DND-41 (cell line): ENCODE measurements around the gene SGMS1.
"Not testable (repeated sequence)": the region's sequence is repeated elsewhere in the genome, so short reads cannot be mapped to it uniquely, and the experiment has no call there.

Experiments used
- ATAC-seq: fragments of 200-7000 bp; cut with Tn5 transposase; 3 replicates; pipeline ENCODE4 v1.9.1; 2021; ENCODE audit warnings: low read depth; ENCODE audit not compliant: insufficient read depth
- DNase-seq: peaks from one replicate; pipeline ENCODE4 v3.0.0-alpha.2; 2020
- H2AFZ ChIP-seq: 2 replicates; pipeline ENCODE4 v1.6.0; 2012; ENCODE audit warnings: low read depth, low read length
- H3K27ac ChIP-seq: 2 replicates; pipeline ENCODE4 v1.5.1; 2012; ENCODE audit warnings: low read length, inconsistent platforms
- H3K27me3 ChIP-seq: fragments of 200-600 bp; sonication (generic); 2 replicates; pipeline ENCODE4 v1.6.0; 2012; ENCODE audit warnings: low read length, mild to moderate bottlenecking, inconsistent platforms; ENCODE audit not compliant: insufficient read depth, poor library complexity
- H3K36me3 ChIP-seq: 2 replicates; pipeline ENCODE4 v1.5.1; 2012; ENCODE audit warnings: low read length, inconsistent platforms; ENCODE audit not compliant: insufficient read depth
- H3K4me1 ChIP-seq: 2 replicates; pipeline ENCODE4 v1.5.1; 2012; ENCODE audit warnings: mild to moderate bottlenecking, low read length; ENCODE audit not compliant: insufficient read depth
- H3K4me2 ChIP-seq: 2 replicates; pipeline ENCODE4 v1.6.0; 2012; ENCODE audit warnings: mild to moderate bottlenecking, moderate library complexity, low read length, inconsistent platforms; ENCODE audit not compliant: insufficient read depth
- H3K4me3 ChIP-seq, 2 experiments: fragments of 200-600 bp in 1 of 2; shearing (Covaris generic) in 1 of 2; 2 replicates each; pipeline ENCODE4 v1.5.1; 2012 to 2016; ENCODE audit warnings: inconsistent platforms in 2 of 2, low read length in 2 of 2, mild to moderate bottlenecking in 2 of 2, low read depth in 1 of 2, moderate library complexity in 1 of 2
- H3K79me2 ChIP-seq: 2 replicates; pipeline ENCODE4 v1.6.0; 2012; ENCODE audit warnings: low read length, inconsistent platforms; ENCODE audit not compliant: insufficient read depth
- H3K9ac ChIP-seq: 2 replicates; pipeline ENCODE4 v1.6.0; 2012; ENCODE audit warnings: low read depth, mild to moderate bottlenecking, inconsistent platforms, low read length, moderate library complexity
- H3K9me3 ChIP-seq: 2 replicates; pipeline ENCODE4 v1.5.1; 2012; ENCODE audit warnings: low read length, moderate library complexity, mild to moderate bottlenecking, inconsistent platforms; ENCODE audit not compliant: insufficient read depth, severe bottlenecking
- H4K20me1 ChIP-seq: 2 replicates; pipeline ENCODE4 v1.6.0; 2012; ENCODE audit warnings: low read length; ENCODE audit not compliant: insufficient read depth
- CTCF ChIP-seq: IDR thresholded peaks from 2 replicates; pipeline ENCODE4 v1.5.1; 2012; ENCODE audit warnings: borderline replicate concordance, low read length, moderate library complexity, mild to moderate bottlenecking; ENCODE audit not compliant: poor library complexity, severe bottlenecking; ENCODE audit errors: extremely low read depth
- EZH2 ChIP-seq: IDR thresholded peaks from 3 replicates; pipeline ENCODE4 v1.6.1; 2012; ENCODE audit warnings: borderline replicate concordance, low read depth, mild to moderate bottlenecking, moderate library complexity, low read length, inconsistent platforms; ENCODE audit not compliant: severe bottlenecking

SGMS1 gene

DNA sequence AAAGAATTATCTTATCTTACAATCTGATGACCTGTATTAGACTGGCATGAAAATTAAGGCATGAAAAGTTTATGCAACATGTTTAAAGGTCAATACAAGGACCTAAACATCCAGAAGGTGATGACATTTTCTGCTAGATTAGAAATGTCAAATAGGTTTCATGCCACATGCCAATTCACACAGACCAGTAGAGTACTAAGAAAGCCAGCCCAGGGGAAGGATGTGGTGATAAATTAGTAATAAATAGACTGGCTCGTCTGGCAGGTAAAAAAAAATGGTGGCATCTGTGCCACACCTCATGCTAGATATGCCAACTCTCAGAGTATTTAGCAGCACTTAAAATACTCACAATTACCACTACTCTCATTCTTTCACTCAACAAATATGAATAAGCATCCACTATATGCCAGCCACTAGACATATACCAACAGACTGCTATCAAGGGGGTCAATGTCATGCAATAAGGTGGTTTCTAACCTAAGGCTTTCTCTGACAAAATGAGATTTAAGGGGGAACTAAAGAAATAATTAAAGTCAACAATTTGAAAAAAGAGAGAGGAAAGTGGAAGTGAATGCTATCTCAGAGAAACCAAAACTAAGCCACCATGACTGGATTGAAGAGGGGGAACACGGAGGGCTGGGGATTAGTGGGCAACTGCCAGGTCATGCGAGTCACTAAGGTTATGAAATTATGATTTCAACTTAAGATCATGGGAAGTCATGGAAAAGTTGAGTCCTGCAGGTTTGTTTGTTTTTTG is 83.5 kb downstream of the SGMS1 start:
- H3K27me3 ChIP-seq: no peaks in the 10 kb centered on the region
- ATAC-seq: no peak
- H3K4me3 ChIP-seq: no peak overlapping the region

DNA sequence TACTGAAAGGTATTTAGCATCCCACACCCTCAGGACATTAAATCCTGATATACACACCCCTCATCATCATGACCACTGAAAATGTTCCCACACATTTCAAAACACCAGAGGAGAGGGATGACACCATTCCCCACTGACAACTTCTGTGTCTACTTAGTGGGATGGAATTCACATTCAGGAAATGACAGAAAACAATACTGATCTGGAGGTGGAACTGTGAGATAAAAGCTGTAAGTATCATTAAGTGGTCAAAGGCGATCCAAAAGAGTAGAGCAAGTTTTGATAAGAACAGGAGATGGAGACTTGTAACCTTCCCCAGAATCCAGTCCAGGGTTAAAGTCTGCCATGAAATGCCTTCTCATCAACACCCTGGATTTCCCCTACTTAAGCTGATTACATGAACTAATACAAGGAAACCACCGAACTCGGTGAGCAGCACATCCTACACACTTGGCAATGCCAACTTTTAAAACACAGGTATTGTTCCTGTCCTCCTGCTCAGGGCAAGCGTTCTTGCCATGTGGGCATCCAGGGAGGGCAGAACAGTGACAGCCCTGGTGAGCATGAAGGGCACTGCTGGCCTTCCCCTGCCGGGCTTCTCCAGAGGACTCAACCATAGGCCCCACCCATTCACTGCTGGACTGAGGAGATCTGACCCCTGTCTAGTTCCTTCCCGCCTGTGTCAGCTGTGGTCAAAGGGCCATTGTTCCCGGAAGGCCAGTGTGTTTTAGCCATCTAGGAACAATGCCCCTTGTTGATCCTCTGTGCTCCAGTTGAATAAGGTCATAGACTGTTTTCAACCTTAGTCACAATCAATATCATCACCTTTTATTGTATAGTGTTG is 85.0 kb downstream of the SGMS1 start:
- no peaks in the 10 kb centered on the region for H3K9me3 ChIP-seq

More for the DNA sequence above, 83.5 kb downstream of the SGMS1 start:
- no peak for DNase-seq
- H3K36me3 ChIP-seq: no peaks in the 10 kb centered on the region
- H3K4me2 ChIP-seq: no peak overlapping the region
- H3K9ac ChIP-seq: no peak overlapping the region
- no peak overlapping the region for H3K27ac ChIP-seq
- TF ChIP-seq CTCF: no peak
- TF ChIP-seq EZH2: no peak
- H3K4me1 ChIP-seq: no peaks in the 10 kb centered on the region
- H4K20me1 ChIP-seq: no peaks in the 10 kb centered on the region
- H3K9me3 ChIP-seq: no peaks in the 10 kb centered on the region
- no peak overlapping the region for H2AFZ ChIP-seq
- no peaks in the 10 kb centered on the region for H3K79me2 ChIP-seq

DNA sequence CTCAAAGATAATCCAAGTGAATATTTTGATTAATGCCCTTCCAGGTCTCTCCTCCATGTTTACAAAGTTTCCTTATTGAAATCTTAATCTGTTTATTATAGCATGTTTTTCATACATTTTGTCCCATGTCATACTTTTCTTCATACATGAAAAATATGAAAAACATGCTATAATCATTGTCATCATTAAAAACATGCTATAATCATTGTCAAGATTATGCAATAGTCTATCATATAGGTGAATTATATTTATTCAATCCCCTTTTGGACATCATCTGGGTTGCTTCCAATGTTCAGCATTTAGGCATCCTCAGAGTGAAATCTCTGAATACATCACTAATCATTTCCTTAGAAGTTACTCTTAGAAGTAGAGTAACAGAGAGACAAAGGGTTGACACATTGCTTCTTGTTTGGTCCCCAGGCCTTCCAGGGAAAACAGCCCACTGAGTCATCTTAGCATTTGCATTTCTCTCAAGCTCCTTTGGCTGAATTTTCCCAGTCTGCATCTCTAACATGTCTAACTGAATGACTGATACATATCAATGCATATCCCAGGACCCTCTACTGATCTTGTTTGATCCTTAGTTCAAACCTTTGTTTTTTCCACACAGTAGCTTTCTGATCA is 87.0 kb downstream of the SGMS1 start:
- H3K36me3 ChIP-seq: no peaks in the 10 kb centered on the region
- no peak overlapping the region for H3K9ac ChIP-seq
- H3K79me2 ChIP-seq: no peaks in the 10 kb centered on the region
- no peaks in the 10 kb centered on the region for H4K20me1 ChIP-seq
- no peaks in the 10 kb centered on the region for H3K4me1 ChIP-seq
- no peaks in the 10 kb centered on the region for H3K27me3 ChIP-seq
- no peak overlapping the region for H2AFZ ChIP-seq
- no peak overlapping the region for H3K4me2 ChIP-seq
- DNase-seq: no peak
- TF ChIP-seq EZH2 (no peak), CTCF (no peak)
- ATAC-seq: no peak
- H3K9me3 ChIP-seq: no peaks in the 10 kb centered on the region
- H3K27ac ChIP-seq: no peak overlapping the region
- no peak overlapping the region for H3K4me3 ChIP-seq

More for the DNA sequence above, 85.0 kb downstream of the SGMS1 start:
- Histone ChIP-seq H3K9ac (no peak overlapping the region), H3K4me1 (no peaks in the 10 kb centered on the region), H3K4me2 (no peak overlapping the region), H3K27me3 (no peaks in the 10 kb centered on the region), H3K79me2 (no peaks in the 10 kb centered on the region), H3K27ac (no peak overlapping the region), H3K4me3 (no peak overlapping the region), H3K36me3 (no peaks in the 10 kb centered on the region), H2AFZ (no peak overlapping the region), H4K20me1 (no peaks in the 10 kb centered on the region)
- ATAC-seq (no peak), DNase-seq (no peak)
- no peak for TF ChIP-seq EZH2
- no peak for TF ChIP-seq CTCF

- not testable (repeated sequence) for H3K9ac ChIP-seq, H3K27me3 ChIP-seq, H3K27ac ChIP-seq, H3K9me3 ChIP-seq, H3K4me2 ChIP-seq, H3K4me3 ChIP-seq, ATAC-seq, H3K36me3 ChIP-seq, H4K20me1 ChIP-seq, DNase-seq, H3K79me2 ChIP-seq, H2AFZ ChIP-seq, H3K4me1 ChIP-seq
Observed at GRCh38 chr10:50534748-50535376, 88.9 kb downstream of the SGMS1 start.
